Natural killer cell (primary cell): ENCODE results near the gene NME3. TPM values are rescaled to one million over a fixed set of nuclear protein-coding genes. Genes with fewer than 3 reads are reported as not detected.

ENCODE experiments used
- ATAC-seq, 3 donors: fragments of 150-1000 bp in 2 of 3; fragments of 200-7000 bp in 1 of 3; cut with Tn5 transposase; 1 replicate in 1 of 3; 2 replicates in 2 of 3; pipeline ENCODE4 v1.10.0; 2021; ENCODE audit warnings: mild to moderate bottlenecking in 2 of 3, moderate library complexity in 2 of 3
- DNase-seq, 2 donors: peaks; one replicate each; pipeline versions ENCODE4 v3.0.0 to v3.0.0-alpha.2; 2013 to 2021; ENCODE audit warnings: mixed read lengths in 1 of 2
- H3K27ac ChIP-seq: one replicate; pipeline ENCODE4 v1.5.1; 2013; ENCODE audit warnings: mild to moderate bottlenecking, low read length
- H3K27me3 ChIP-seq: one replicate; pipeline ENCODE4 v1.6.1; 2013; ENCODE audit warnings: low read length; ENCODE audit not compliant: control insufficient read depth, insufficient read depth
- H3K36me3 ChIP-seq: one replicate; pipeline ENCODE4 v1.6.1; 2013; ENCODE audit warnings: low read length; ENCODE audit not compliant: control insufficient read depth, insufficient read depth
- H3K4me1 ChIP-seq: one replicate; pipeline ENCODE4 v1.6.1; 2013; ENCODE audit warnings: low read length; ENCODE audit not compliant: control insufficient read depth, insufficient read depth
- H3K4me3 ChIP-seq: one replicate; pipeline ENCODE4 v1.5.1; 2013; ENCODE audit warnings: low read length
- H3K9me3 ChIP-seq: one replicate; pipeline ENCODE4 v1.6.1; 2013; ENCODE audit warnings: low read length; ENCODE audit not compliant: control insufficient read depth, insufficient read depth
- H3K27ac Mint-ChIP-seq, 2 donors: one replicate each; pipeline ENCODE4 v1.8.0; 2022; ENCODE audit warnings: mild to moderate bottlenecking in 2 of 2, mixed read lengths in 2 of 2, moderate library complexity in 1 of 2
- H3K27me3 Mint-ChIP-seq, 2 donors: one replicate each; pipeline ENCODE4 v1.8.0; 2022; ENCODE audit warnings: low read depth in 2 of 2, mixed read lengths in 2 of 2
- H3K36me3 Mint-ChIP-seq: one replicate; pipeline ENCODE4 v1.8.0; 2022; ENCODE audit warnings: mixed read lengths
- H3K4me1 Mint-ChIP-seq, 2 donors: one replicate each; pipeline ENCODE4 v1.8.0; 2022; ENCODE audit warnings: mixed read lengths in 2 of 2
- H3K4me3 Mint-ChIP-seq: one replicate; pipeline ENCODE4 v1.8.0; 2022; ENCODE audit warnings: mild to moderate bottlenecking, moderate library complexity, mixed read lengths
- H3K9me3 Mint-ChIP-seq, 2 donors: one replicate each; pipeline ENCODE4 v1.8.0; 2022; ENCODE audit warnings: mixed read lengths in 2 of 2
- CTCF ChIP-seq: fragments of 200-600 bp; IDR thresholded peaks from one replicate; pipeline ENCODE4 v1.8.0; 2022; ENCODE audit warnings: antibody characterized with exemption
- WGBS: methylation state at CpG from one replicate; pipeline ENCODE4 v1.1.7; 2013; ENCODE audit warnings: missing lambda C conversion rate; ENCODE audit not compliant: insufficient coverage; 5-methylcytosine and 5-hydroxymethylcytosine counted together
- intact Hi-C: fragments of 100-400 bp; cut with micrococcal nuclease; formaldehyde crosslinking; loops from one replicate; pipeline ENCODE4 v1.14.2; 2022
- total RNA-seq, 4 donors: library from RNA; stranded (reverse); fragments of 120-200 nt in 1 of 4; gene quantifications; one replicate each; pipeline versions ENCODE4 v1.2.3 to v1.2.4, GENCODE V29; 2013 to 2022

The NME3 gene
- total RNA-seq, 3 donors from 2014 or later (not counting 1 experiment from before 2014, with no cell fraction given), result 40.6 to 50.3 (median 46.2) TPM

DNA sequence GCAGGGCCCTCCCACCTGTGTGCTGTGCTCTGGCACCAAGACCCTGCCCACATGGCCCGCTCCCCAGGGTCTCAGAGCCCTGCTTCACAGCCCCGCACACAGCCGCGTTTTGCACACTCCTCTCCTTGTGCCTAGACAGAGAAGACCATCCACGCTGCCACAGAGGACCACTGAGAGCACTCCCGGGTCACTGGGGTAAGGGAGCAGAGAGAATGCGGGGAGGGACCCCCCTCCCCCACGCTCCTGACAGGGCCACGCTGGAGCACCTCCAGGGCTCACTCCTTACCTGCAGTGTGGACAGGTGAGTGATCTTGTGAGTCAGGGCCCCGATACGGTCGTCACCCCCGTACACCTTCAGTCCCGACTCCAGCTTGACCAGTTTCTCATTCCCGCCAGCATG is 48.3 kb upstream of the NME3 start:
- no peak overlapping the region for H3K4me3 ChIP-seq
- no peaks in the 10 kb centered on the region for H3K27me3 ChIP-seq
- peaks cover under 1% of the 10 kb centered on the region for H3K4me1 ChIP-seq
- no peak for TF ChIP-seq CTCF
- intact Hi-C loops, result no loop called here
- Mint-ChIP-seq H3K27me3 (no peaks in the 10 kb centered on the region), H3K9me3 (no peaks in the 10 kb centered on the region), H3K4me3 (no peak overlapping the region), H3K36me3 (no peaks in the 10 kb centered on the region), H3K27ac (no peak overlapping the region), H3K4me1 (peaks cover 0 to 8% of the 10 kb centered on the region in 2 donors)
- no peak overlapping the region for H3K27ac ChIP-seq
- H3K36me3 ChIP-seq, result peaks cover 47% of the 10 kb centered on the region
- H3K9me3 ChIP-seq, result no peaks in the 10 kb centered on the region
- ATAC-seq (no peak), DNase-seq (no peak)
- WGBS, result 99% methylated on average over 15 of the region's 15 CpGs

DNA sequence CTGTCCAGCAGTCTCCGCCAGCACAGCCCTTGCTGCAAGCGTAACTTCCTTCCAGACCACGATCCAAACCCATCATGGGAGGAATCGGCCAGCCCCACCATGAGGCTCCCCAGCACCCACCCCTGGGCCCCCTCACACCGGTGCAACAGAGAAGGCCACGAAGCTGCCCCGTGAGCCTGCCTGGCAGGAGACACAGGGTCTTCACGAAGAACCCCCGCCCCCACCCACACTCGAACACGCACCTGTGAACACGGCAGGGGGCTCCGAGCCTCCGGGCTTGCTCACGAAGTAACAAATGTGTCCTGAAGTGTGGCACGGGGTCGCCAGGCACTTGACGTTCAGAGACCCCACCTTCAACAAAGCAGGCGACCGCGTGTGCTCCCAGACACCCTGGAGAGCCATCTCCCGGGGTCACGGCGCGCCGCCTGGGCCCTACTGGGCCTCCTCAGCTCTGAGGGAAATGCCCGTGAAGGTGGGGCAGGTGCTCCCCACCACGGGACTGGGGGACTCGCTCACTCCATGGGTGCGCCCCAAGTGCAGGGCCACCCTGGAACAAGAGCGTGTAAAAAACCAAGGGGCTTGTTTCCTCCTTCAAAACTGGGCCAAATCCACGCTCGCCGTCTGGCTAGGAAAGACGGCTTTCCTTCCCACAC is 47.7 kb upstream of the NME3 start:
- no peak overlapping the region for H3K4me3 ChIP-seq
- ATAC-seq (no peak), DNase-seq (no peak)
- peaks cover 47% of the 10 kb centered on the region for H3K36me3 ChIP-seq
- H3K27ac ChIP-seq, result no peak overlapping the region
- no peaks in the 10 kb centered on the region for H3K9me3 Mint-ChIP-seq
- intact Hi-C loops, result no loop called here
- H3K27me3 Mint-ChIP-seq, result no peaks in the 10 kb centered on the region
- WGBS, result 96% methylated on average over 35 of the region's 35 CpGs
- H3K36me3 Mint-ChIP-seq, result no peaks in the 10 kb centered on the region
- no peaks in the 10 kb centered on the region for H3K4me1 ChIP-seq
- H3K27me3 ChIP-seq, result no peaks in the 10 kb centered on the region
- H3K9me3 ChIP-seq, result no peaks in the 10 kb centered on the region
- peaks cover 0 to 4% of the 10 kb centered on the region in 2 donors for H3K4me1 Mint-ChIP-seq
- TF ChIP-seq CTCF, result no peak
- no peak overlapping the region for H3K27ac Mint-ChIP-seq
- H3K4me3 Mint-ChIP-seq, result no peak overlapping the region

DNA sequence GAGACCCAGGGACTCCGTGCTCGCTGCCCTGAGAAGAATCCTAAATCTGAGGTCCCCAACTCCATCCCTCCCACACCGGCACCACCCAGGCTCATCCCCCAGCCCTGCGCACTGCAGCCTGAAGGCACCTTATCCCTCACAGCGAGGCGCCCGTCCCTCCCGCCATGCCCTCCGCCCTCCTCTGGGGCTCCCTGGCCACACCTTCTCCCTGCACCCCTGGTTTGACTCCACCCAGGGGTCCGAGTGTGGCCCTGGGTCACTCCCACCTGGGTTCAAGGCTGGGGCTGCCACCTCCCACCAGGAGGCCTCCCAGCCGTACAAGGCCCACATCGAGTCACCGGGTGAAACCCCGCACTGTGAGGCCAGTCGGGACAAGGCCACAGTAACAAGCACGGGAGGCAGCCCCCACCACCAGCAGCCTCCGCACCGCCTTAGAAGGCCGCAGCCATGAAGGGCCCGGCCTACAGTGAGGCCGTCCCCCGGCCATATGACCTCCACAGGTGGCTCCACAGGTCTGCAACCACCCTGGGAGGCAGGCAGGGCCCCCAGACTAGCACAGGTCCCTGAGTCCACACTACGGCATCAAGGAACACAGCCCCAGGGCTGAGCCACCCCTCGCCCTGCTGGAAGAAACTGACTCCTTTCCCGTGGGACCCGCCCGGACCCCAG is 47.0 kb upstream of the NME3 start:
- H3K27me3 ChIP-seq, result no peaks in the 10 kb centered on the region
- Mint-ChIP-seq H3K36me3 (no peaks in the 10 kb centered on the region), H3K9me3 (no peaks in the 10 kb centered on the region), H3K27me3 (no peaks in the 10 kb centered on the region), H3K4me1 (peaks cover 3% of the 10 kb centered on the region in 2 donors), H3K27ac (no peak overlapping the region), H3K4me3 (no peak overlapping the region)
- H3K36me3 ChIP-seq, result peaks cover 47% of the 10 kb centered on the region
- 96% methylated on average over 27 of the region's 27 CpGs for WGBS
- no peak for TF ChIP-seq CTCF
- H3K4me1 ChIP-seq, result no peaks in the 10 kb centered on the region
- DNase-seq (no peak), ATAC-seq (no peak)
- intact Hi-C loops, result no loop called here
- H3K27ac ChIP-seq, result no peak overlapping the region
- H3K4me3 ChIP-seq, result no peak overlapping the region
- H3K9me3 ChIP-seq, result no peaks in the 10 kb centered on the region
